Inferior parietal cortex (tissue), 1 donor: ENCODE data around the gene RNF113B.

Experiments
- DNase-seq: peaks from one replicate; pipeline ENCODE4 v3.0.0-alpha.2; 2016; ENCODE audit errors: extremely low spot score

RNF113B gene

GRCh38 chr13:98141509-98142379 lies 35.3 kb downstream of the RNF113B start:
- DNase-seq: no peak

- DNase-seq: no peak
These were observed 36.0 kb downstream of the RNF113B start for GRCh38 chr13:98141091-98141490.

GRCh38 chr13:98134901-98135300 lies 42.2 kb downstream of the RNF113B start:
- no peak for DNase-seq

- DNase-seq: no peak
These were observed 43.1 kb downstream of the RNF113B start for GRCh38 chr13:98133946-98134345.

- no peak for DNase-seq
These were observed 47.9 kb downstream of the RNF113B start for GRCh38 chr13:98129059-98129746.
